PC-9 (cell line): Measurements from ENCODE around the gene CR1.
"Not testable (repeated sequence)": the region's sequence is repeated elsewhere in the genome, so short reads cannot be mapped to it uniquely, and the experiment has no call there.

Source experiments
- EZH2 ChIP-seq: fragments of 200-600 bp; sonication (generic); IDR thresholded peaks from 2 replicates; pipeline ENCODE4 v1.8.0; 2017; ENCODE audit warnings: antibody characterized with exemption, low read depth
- TF ChIP-seq, protein P1 (sequence below): fragments of 200-600 bp; sonication (generic); conservative IDR thresholded peaks from 2 replicates; pipeline ENCODE4 v1.6.1; 2017; ENCODE audit warnings: mixed run types, antibody characterized with exemption, mild to moderate bottlenecking, moderate library complexity

DNA sequence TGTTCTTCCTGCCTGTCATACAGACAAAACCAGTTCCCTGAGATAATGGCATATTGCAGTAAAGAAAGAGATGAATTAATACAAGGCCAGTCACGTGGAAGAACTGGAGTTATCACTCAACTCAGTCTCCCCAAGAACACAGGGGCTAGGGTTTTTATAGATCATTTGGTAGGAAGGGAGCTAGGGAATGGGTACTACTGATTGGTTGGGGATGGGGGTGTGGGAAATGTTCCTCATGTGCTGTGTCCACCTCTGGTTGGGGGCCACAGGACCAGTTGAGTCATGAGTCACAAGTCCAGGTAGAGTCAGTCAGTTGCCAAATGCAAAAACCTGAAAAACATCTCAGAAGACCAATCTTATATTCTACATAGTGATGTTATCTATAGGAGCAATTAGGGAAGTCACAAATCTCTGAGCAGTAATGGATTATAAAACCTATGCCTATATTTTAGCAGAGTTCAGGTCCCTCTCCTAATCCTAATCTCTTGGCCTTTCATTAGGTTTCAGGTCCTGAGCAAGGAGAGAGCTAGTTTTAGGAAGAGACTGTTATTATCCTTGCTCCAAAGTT, 129.6 kb downstream of the CR1 start:
- TF ChIP-seq, protein P1, sequence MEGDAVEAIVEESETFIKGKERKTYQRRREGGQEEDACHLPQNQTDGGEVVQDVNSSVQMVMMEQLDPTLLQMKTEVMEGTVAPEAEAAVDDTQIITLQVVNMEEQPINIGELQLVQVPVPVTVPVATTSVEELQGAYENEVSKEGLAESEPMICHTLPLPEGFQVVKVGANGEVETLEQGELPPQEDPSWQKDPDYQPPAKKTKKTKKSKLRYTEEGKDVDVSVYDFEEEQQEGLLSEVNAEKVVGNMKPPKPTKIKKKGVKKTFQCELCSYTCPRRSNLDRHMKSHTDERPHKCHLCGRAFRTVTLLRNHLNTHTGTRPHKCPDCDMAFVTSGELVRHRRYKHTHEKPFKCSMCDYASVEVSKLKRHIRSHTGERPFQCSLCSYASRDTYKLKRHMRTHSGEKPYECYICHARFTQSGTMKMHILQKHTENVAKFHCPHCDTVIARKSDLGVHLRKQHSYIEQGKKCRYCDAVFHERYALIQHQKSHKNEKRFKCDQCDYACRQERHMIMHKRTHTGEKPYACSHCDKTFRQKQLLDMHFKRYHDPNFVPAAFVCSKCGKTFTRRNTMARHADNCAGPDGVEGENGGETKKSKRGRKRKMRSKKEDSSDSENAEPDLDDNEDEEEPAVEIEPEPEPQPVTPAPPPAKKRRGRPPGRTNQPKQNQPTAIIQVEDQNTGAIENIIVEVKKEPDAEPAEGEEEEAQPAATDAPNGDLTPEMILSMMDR: not testable (repeated sequence)
- not testable (repeated sequence) for TF ChIP-seq EZH2
